ENCODE results near the gene PPP1R26.

Gene PPP1R26

GRCh38 chr9:135502168-135502872, 22.7 kb downstream of the PPP1R26 start:
- no peak for DNase-seq
- TF ChIP-seq POLR2A (IDR thresholded peaks at IDR 0.05; ENCODE audit: low read length): no peak
- TF ChIP-seq GATA1 (IDR thresholded peaks at IDR 0.05; ENCODE audit: low read depth, low read length): no peak

DNA sequence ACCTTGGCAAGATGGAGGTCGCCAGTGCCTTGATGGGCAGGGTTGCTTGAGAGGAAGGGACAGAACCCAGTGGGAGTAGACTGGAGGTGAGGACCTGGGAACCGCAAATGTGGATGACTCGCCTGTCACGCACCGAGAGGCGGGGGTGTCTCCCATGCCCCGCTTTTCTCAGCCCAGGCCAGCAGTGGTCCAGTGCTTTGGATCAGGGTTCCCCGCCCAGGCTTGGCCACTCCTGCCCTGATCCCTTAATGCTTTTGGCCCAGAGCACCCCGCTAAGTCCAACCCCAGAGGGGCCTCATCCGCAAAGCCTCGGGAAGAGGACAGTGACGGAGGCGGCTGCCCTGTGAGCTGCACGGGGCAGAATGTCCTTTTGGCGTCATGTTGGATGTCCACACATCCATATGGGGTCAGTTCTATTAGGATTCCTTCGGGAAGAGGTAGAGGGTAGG, 23.3 kb downstream of the PPP1R26 start:
- TF ChIP-seq POLR2A (IDR thresholded peaks at IDR 0.05; ENCODE audit: low read length) (no peak), GATA1 (IDR thresholded peaks at IDR 0.05; ENCODE audit: low read depth, low read length) (no peak)
- DNase-seq: no peak

DNA sequence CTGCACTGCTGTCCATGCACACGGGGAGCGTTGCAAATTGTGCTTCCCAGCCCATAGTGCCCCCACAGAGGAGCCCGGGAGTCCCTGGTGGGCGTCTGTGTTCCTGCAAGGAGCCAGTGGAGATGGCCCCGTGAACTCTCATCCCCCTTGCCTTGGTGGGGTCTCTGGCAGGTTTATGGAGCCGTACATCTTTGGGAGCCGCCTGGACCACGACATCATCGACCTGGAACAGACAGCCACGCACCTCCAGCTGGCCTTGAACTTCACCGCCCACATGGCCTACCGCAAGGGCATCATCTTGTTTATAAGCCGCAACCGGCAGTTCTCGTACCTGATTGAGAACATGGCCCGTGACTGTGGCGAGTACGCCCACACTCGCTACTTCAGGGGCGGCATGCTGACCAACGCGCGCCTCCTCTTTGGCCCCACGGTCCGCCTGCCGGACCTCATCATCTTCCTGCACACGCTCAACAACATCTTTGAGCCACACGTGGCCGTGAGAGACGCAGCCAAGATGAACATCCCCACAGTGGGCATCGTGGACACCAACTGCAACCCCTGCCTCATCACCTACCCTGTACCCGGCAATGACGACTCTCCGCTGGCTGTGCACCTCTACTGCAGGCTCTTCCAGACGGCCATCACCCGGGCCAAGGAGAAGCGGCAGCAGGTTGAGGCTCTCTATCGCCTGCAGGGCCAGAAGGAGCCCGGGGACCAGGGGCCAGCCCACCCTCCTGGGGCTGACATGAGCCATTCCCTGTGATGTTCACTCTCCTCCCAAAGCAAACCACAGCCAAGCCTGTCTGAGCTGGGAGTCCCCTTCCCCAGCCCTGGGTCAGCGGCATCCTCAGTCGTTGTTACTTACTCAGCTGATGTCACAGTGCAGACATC, 24.0 kb downstream of the PPP1R26 start:
- DNase-seq: no peak
- no peak for TF ChIP-seq POLR2A (IDR thresholded peaks at IDR 0.05; ENCODE audit: low read length)
- no peak for TF ChIP-seq GATA1 (IDR thresholded peaks at IDR 0.05; ENCODE audit: low read depth, low read length)

GRCh38 chr9:135504262-135505243, 25.0 kb downstream of the PPP1R26 start:
- TF ChIP-seq POLR2A (IDR thresholded peaks at IDR 0.05; ENCODE audit: low read length): peak; percentile 34
- no peak for TF ChIP-seq GATA1 (IDR thresholded peaks at IDR 0.05; ENCODE audit: low read depth, low read length)
- DNase-seq: peak; percentile 61 to 70

DNA sequence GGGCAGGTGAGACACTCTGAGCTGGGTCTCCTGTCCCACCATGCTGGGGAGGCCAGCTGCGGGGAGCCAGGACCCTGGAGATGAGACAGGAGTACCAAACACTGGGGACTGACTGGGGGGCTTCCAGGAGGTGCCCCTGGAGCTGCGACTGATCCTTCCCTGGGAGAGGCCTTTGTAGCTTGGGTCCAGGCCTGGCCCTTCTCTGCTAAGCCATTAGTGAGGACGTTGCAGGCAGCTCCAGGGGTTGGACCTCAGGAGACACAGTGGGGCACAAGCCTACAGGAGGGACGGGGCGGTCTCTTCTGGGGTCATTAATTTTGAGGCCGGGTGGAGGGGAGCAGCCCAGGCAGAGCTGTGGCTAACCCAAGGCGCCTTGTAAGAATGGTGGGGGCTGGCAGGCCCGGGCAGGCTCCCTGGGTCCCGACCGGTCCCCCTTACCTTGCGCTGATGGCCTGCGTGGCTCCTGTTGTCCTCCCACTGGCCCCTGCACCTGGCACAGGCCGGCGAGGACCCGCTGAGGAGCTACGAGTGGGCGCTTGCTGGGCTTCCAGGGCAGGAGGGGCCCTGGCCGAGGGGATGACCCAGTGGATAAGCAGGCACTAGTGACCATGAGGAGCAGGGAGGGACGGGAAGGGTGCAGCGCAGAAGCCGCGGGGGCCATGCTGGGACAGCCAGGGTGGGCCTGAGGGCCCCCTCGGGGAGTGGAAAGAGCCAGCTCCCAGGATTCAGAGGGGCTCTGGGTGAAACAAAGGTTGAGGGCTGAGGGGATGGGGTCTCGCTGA, 26.0 kb downstream of the PPP1R26 start:
- no peak for DNase-seq
- TF ChIP-seq POLR2A (IDR thresholded peaks at IDR 0.05; ENCODE audit: low read length): no peak
- TF ChIP-seq GATA1 (IDR thresholded peaks at IDR 0.05; ENCODE audit: low read depth, low read length): no peak

DNA sequence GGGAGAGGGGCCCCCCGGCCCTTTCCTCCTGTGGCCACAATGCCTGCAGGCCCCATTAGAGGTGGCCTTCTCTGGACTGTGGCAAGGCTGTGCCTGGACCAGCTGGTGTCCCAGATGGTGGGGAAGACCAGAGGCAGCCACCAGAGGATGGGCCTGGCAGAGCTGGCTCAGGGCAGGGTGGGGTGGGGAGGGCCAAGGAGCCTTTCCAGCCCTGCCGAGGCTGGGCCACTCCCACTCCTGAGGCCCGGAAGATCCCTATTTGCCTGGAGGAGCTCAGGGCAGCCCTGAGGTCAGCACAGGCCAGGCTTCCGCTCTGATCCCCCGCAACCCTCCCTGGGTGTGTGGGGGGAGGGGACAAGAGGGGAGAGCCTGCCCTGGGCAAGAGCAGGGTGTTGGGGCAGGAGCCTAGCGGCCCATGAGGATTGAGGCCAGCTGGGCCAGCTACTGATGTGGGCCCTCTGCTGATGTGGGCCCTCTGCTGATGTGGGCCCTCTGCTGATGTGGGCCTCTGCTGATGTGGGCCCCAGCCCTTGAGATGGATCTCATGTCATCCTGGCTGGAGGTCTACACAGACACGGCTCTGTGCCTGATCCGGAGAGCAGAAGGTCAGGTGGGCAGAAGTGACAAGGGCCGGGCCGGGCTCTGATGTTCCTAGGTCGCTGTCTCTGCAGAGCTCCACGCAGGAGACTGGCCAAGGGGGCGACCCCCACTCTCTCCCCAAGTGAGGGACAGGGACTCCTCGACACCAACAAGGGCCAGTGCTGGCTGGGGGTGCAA, 26.9 kb downstream of the PPP1R26 start:
- TF ChIP-seq GATA1 (IDR thresholded peaks at IDR 0.05; ENCODE audit: low read depth, low read length): no peak
- TF ChIP-seq POLR2A (IDR thresholded peaks at IDR 0.05; ENCODE audit: low read length): no peak
- DNase-seq: no peak

DNA sequence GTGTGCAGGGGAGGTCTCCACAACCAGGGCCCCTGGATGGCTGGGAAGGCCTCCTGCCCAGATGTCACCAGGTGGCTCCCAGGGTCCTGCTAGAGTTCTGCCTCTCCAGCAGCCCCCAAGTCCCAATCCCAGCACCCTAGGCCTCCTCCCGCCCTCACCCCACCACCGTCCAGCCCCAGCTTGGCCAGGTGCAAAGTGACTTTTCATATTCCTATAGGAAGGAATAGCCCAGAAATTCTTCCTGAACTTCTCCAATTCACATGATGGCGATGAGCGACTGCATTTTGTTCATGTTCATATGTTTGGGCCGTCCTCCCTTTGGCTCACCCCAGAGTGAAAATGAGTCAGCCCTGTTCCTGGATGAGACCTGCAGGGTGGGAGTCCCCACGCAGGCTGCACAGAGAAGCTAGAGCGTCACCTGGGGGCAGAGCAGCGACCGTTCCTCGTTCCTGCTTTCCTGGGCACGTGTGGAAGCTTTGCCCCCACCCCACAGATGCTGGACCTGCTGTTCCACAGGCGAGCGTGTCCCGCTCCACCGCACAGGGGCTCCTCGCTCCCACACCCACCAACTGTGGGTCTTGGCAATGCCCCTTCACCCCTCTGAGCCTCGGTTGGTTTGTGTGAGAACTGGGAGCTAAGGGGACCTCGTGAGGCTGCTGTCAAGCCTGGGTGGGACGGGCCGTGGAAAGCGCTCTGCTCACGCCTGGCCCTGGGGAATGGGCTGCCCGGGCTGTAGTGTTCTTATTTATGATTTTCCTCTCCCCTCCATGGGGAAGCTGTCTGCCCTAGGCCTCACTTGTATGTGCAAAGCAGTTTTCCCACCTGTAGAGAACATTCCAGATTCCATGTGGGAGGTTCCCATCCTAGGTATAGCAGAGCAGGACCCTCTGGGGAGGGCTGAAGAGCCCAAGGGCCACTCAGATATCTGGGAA, 27.8 kb downstream of the PPP1R26 start:
- TF ChIP-seq GATA1 (IDR thresholded peaks at IDR 0.05; ENCODE audit: low read depth, low read length) (no peak), POLR2A (IDR thresholded peaks at IDR 0.05; ENCODE audit: low read length) (no peak)

GRCh38 chr9:135508211-135508820, 28.7 kb downstream of the PPP1R26 start:
- TF ChIP-seq POLR2A (IDR thresholded peaks at IDR 0.05; ENCODE audit: low read length) (no peak), GATA1 (IDR thresholded peaks at IDR 0.05; ENCODE audit: low read depth, low read length) (no peak)
- no peak for DNase-seq

More for the DNA sequence above, 27.8 kb downstream of the PPP1R26 start:
- DNase-seq: no peak

DNA sequence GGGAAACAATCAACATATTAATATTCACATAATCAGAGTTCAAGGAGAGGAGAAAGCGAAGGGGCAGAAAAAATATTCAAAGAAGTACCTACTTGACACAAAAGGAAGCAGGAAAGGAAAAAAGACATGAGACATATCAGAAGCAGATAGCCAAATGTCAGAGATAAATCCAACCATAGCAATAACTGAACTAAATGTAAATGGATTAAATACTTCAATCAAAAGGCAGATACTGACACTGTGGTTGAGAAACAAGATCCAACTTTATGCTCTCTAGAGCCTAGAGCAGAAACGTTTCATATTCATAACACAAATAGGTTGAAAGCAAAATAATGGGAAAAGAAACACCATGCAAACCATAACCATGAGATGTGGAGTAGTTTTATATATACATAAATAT, 29.9 kb downstream of the PPP1R26 start:
- TF ChIP-seq GATA1 (IDR thresholded peaks at IDR 0.05; ENCODE audit: low read depth, low read length) (no peak), POLR2A (IDR thresholded peaks at IDR 0.05; ENCODE audit: low read length) (no peak)
- DNase-seq: no peak

DNA sequence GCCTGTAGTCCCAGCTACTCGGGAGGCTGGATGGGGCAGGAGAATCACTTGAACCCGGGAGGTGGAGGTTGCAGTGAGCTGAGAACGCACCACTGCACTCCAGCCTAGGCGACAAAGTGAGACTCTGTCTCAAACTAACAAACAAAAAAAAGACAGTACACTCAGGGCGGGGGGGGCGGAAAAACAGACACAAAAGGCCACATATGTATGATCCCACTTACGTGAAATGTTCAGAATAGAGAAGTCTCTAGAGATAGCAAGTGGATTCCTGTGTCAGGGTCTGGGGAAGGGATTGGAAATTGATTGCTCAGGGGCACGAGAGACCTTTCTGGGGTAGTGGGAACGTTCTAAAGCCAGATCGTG, 32.6 kb downstream of the PPP1R26 start:
- no peak for TF ChIP-seq POLR2A (IDR thresholded peaks at IDR 0.05; ENCODE audit: low read length)
- no peak for TF ChIP-seq GATA1 (IDR thresholded peaks at IDR 0.05; ENCODE audit: low read depth, low read length)
- no peak for DNase-seq

DNA sequence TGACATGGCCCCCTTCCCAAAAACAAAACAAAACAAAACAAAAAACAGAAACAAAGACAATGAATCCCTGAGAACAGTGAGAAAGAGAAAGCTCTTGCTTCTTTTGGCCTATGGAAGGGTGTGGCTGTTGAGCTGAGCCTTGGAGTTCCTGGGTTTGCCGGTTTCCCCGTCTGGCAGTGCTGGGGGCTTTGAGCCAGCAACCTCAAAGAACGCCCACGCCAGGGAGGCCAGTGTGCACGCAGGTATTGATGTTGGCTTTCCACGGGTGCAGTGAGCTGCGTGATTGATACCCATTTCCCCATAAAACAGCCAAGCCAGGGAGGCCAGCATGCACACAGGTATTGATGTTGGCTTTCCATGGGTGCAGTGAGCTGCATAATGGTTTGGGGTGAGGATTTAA, 33.3 kb downstream of the PPP1R26 start:
- DNase-seq: no peak
- TF ChIP-seq GATA1 (IDR thresholded peaks at IDR 0.05; ENCODE audit: low read depth, low read length): no peak
- TF ChIP-seq POLR2A (IDR thresholded peaks at IDR 0.05; ENCODE audit: low read length): no peak

All from erythroblast (primary cell).